ENCODE measurements around the gene NTN5.

NTN5 gene

GRCh38 chr19:48614436-48615230 is 58.2 kb downstream of the NTN5 start, which contains the start of gene FAM83E:
TSS of gene FAM83E (minus strand) at chr19:48615076. CDS start at chr19:48613372, 1,704 bp downstream.
- TF ChIP-seq CTCF (conservative IDR thresholded peaks at IDR 0.05; ENCODE audit: low read length): no peak
- H3K4me3 ChIP-seq (ENCODE audit: low read length): no peak within 1 kb of the TSS
- no peak for DNase-seq (ENCODE audit: low read depth)

DNA sequence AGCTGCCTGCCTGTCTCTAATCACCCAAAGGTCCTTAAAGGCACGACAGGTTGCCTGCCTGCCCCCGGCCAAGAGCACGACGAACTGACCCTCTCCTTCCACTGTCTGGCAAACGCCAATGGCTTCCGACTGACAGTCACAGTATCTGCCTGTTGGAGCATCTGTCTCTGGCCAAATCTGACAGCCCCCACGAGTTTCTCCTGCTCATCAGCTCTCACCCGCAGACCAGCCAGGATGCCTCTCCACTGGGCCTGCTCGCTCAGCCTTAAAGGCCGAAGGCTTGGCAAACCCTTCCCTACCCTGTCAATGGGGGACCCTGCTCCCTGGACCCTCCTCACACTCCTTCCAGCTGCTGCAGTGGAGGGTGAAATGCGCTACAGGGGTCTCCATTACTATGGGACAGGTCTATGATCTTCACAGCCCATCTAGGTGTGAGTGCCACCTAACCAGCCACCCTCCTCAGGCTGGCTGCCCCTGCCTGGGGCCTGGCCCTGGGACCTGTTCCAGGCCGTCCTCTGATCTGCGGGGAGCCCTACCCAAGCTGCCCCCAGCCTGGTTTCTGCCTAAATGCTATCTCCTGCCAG is 58.9 kb downstream of the NTN5 start:
- H3K4me3 ChIP-seq (ENCODE audit: low read length): no peak overlapping the region
- no peak for TF ChIP-seq CTCF (conservative IDR thresholded peaks at IDR 0.05; ENCODE audit: low read length)
- no peak for DNase-seq (ENCODE audit: low read depth)

- DNase-seq (ENCODE audit: low read depth): no peak
- H3K4me3 ChIP-seq (ENCODE audit: low read length): no peak overlapping the region
- TF ChIP-seq CTCF (conservative IDR thresholded peaks at IDR 0.05; ENCODE audit: low read length): no peak
These were observed 59.6 kb downstream of the NTN5 start for GRCh38 chr19:48613024-48613851.

DNA sequence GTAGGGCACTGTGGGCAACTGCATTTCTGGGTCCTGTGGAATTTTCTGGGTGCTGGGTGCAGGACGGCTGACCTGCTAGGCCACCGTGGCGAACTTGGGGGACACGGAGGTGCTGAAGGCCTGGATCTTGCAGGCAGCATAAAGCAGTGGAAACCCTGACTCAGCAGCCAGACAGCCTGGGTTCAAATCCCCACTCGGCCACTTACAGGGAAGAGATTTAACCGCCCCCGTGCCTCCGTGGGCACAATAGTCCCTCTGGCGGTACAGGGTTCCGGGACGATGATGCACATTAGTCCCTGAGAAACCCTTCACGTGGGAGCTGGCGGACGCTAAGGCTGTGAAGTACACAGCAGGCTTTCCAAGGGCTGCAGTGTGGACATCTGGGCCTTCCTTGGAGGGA is 60.9 kb downstream of the NTN5 start:
- DNase-seq (ENCODE audit: low read depth): no peak
- no peak overlapping the region for H3K4me3 ChIP-seq (ENCODE audit: low read length)
- TF ChIP-seq CTCF (conservative IDR thresholded peaks at IDR 0.05; ENCODE audit: low read length): no peak
